Liver (tissue), 9 donors: ENCODE data around the gene MYH11. TPM values are rescaled to one million over a fixed set of nuclear protein-coding genes. Genes with fewer than 3 reads are reported as not detected.

ENCODE experiments used
- DNase-seq: peaks from one replicate; pipeline ENCODE4 v3.0.0-alpha.2; 2017; ENCODE audit warnings: low spot score
- H3K27ac ChIP-seq, 2 donors: one replicate each; pipeline ENCODE4 v1.7.0; 2013; ENCODE audit warnings: inconsistent platforms in 2 of 2, low read length in 2 of 2, control low read depth in 1 of 2, low read depth in 1 of 2, mild to moderate bottlenecking in 1 of 2
- H3K27me3 ChIP-seq, 4 donors: one replicate each; pipeline versions ENCODE4 v1.6.1 to v1.7.0; 2013; ENCODE audit warnings: low read length in 3 of 4, inconsistent platforms in 1 of 4, mild to moderate bottlenecking in 1 of 4, moderate library complexity in 1 of 4; ENCODE audit not compliant: control insufficient read depth in 4 of 4, insufficient read depth in 4 of 4
- H3K36me3 ChIP-seq, 4 donors: one replicate each; pipeline versions ENCODE4 v1.6.1 to v1.7.0; 2013; ENCODE audit warnings: low read length in 3 of 4, mild to moderate bottlenecking in 3 of 4, low read depth in 1 of 4, moderate library complexity in 1 of 4; ENCODE audit not compliant: control insufficient read depth in 4 of 4, insufficient read depth in 3 of 4
- H3K4me1 ChIP-seq, 4 donors: one replicate each; pipeline versions ENCODE4 v1.6.1 to v1.7.0; 2013; ENCODE audit warnings: low read length in 3 of 4, mild to moderate bottlenecking in 3 of 4, moderate library complexity in 1 of 4; ENCODE audit not compliant: control insufficient read depth in 4 of 4, insufficient read depth in 4 of 4
- H3K4me3 ChIP-seq, 3 donors: one replicate each; pipeline versions ENCODE4 v1.6.1 to v1.7.0; 2013; ENCODE audit warnings: low read length in 3 of 3, control low read depth in 1 of 3, low read depth in 1 of 3, mild to moderate bottlenecking in 1 of 3
- H3K9ac ChIP-seq, 2 donors: one replicate each; pipeline ENCODE4 v1.7.0; 2013; ENCODE audit warnings: low read length in 2 of 2, mild to moderate bottlenecking in 2 of 2, moderate library complexity in 2 of 2, control low read depth in 1 of 2, low read depth in 1 of 2
- H3K9me3 ChIP-seq, 4 donors: one replicate each; pipeline versions ENCODE4 v1.6.1 to v1.7.0; 2013; ENCODE audit warnings: low read length in 3 of 4; ENCODE audit not compliant: control insufficient read depth in 4 of 4
- CTCF ChIP-seq: fragments of 150-350 bp; IDR thresholded peaks from 2 replicates; pipeline ENCODE4 v1.5.1; 2017; ENCODE audit warnings: improper control_type of control experiment, low read depth, low read length; ENCODE audit not compliant: missing input control
- EGR1 ChIP-seq, 2 donors: IDR thresholded peaks; 2 replicates each; pipeline ENCODE4 v1.6.1; 2016 to 2018; ENCODE audit warnings: antibody characterized with exemption in 2 of 2, low read depth in 2 of 2
- FOXA1 ChIP-seq: IDR thresholded peaks from 2 replicates; pipeline ENCODE4 v1.6.1; 2016; ENCODE audit warnings: antibody characterized with exemption
- GABPA ChIP-seq, 2 donors: IDR thresholded peaks in 1 of 2; conservative IDR thresholded peaks in 1 of 2; 2 replicates each; pipeline ENCODE4 v1.6.1; 2016; ENCODE audit warnings: antibody characterized with exemption in 2 of 2, mild to moderate bottlenecking in 1 of 2, moderate library complexity in 1 of 2
- HNF4G ChIP-seq: IDR thresholded peaks from 2 replicates; pipeline ENCODE4 v1.6.1; 2016; ENCODE audit warnings: antibody characterized with exemption
- MAX ChIP-seq: IDR thresholded peaks from 2 replicates; pipeline ENCODE4 v1.6.1; 2016; ENCODE audit warnings: antibody characterized with exemption
- NR2F2 ChIP-seq: IDR thresholded peaks from 2 replicates; pipeline ENCODE4 v1.6.1; 2016; ENCODE audit warnings: antibody characterized with exemption
- RAD21 ChIP-seq, 2 donors: IDR thresholded peaks; 2 replicates each; pipeline ENCODE4 v1.6.1; 2016; ENCODE audit warnings: antibody characterized with exemption in 2 of 2, mild to moderate bottlenecking in 2 of 2
- REST ChIP-seq: IDR thresholded peaks from 2 replicates; pipeline ENCODE4 v1.6.1; 2016; ENCODE audit warnings: antibody characterized with exemption, mild to moderate bottlenecking
- RXRA ChIP-seq, 2 donors: IDR thresholded peaks; 2 replicates each; pipeline ENCODE4 v1.6.1; 2017 to 2018; ENCODE audit warnings: antibody characterized with exemption in 2 of 2, mild to moderate bottlenecking in 1 of 2
- TAF1 ChIP-seq: conservative IDR thresholded peaks from 2 replicates; pipeline ENCODE4 v1.6.1; 2016; ENCODE audit warnings: antibody characterized with exemption, mild to moderate bottlenecking
- ZBTB33 ChIP-seq: IDR thresholded peaks from 2 replicates; pipeline ENCODE4 v1.6.1; 2016; ENCODE audit warnings: antibody characterized with exemption
- WGBS: extraction: QIAGEN DNeasy Blood & Tissue Kit; methylation state at CpG from one replicate; pipeline ENCODE4 v1.1.7; 2013; 5-methylcytosine and 5-hydroxymethylcytosine counted together
- polyA plus RNA-seq, 2 donors: library from polyadenylated mRNA; stranded (reverse) in 1 of 2; unstranded in 1 of 2; fragments of 200-250 nt in 1 of 2; fragments of >200 nt in 1 of 2; fragmentation: Nextera tagmentation in 1 of 2; extraction: Ambion mirVana in 1 of 2; gene quantifications; one replicate each; pipeline versions ENCODE4 v1.2.1 to v1.2.3, GENCODE V29; 2013 to 2015
- total RNA-seq, 2 donors: library from RNA; depleted of rRNA; stranded (reverse); fragments of >200 nt; gene quantifications; one replicate each; pipeline ENCODE4 v1.2.3, GENCODE V29; 2014
- donor health status: healthy.
- donor health status: healthy.
- donor health status: healthy.
- donor health status: healthy.
- donor health status: healthy.

MYH11 gene
- total and polyA plus RNA-seq, 4 donors: 0.51 to 33.7 (median 4.0) TPM

- H3K36me3 ChIP-seq: peaks cover 0 to 6% (median under 1%) of the 10 kb centered on the region in 4 donors
Observed at GRCh38 chr16:15705064-15705565, 151.7 kb downstream of the MYH11 start.

GRCh38 chr16:15704545-15704987, 152.3 kb downstream of the MYH11 start:
- Histone ChIP-seq H3K9ac (no peak overlapping the region), H3K36me3 (peaks cover 0 to 10% (median 4%) of the 10 kb centered on the region in 4 donors), H3K4me1 (no peaks in the 10 kb centered on the region), H3K9me3 (no peaks in the 10 kb centered on the region), H3K27me3 (no peaks in the 10 kb centered on the region), H3K27ac (no peak overlapping the region), H3K4me3 (no peak overlapping the region)
- 52% methylated on average over 8 of the region's 8 CpGs for WGBS
- no peak for TF ChIP-seq HNF4G
- no peak for TF ChIP-seq RXRA (IDR thresholded peaks at IDR 0.05)
- TF ChIP-seq EGR1 (IDR thresholded peaks at IDR 0.05; ENCODE audit: low read depth in 2 of 2): no peak
- no peak for TF ChIP-seq GABPA (IDR thresholded peaks at IDR 0.05 in 1 of 2, conservative IDR thresholded peaks at IDR 0.05 in 1 of 2)
- peak; percentile 82 to 87 for TF ChIP-seq RAD21 (IDR thresholded peaks at IDR 0.05)
- no peak for TF ChIP-seq NR2F2
- TF ChIP-seq CTCF: peak; percentile 75
- TF ChIP-seq ZBTB33: no peak
- peak; percentile 86 for DNase-seq

More at GRCh38 chr16:15705064-15705565, 151.7 kb downstream of the MYH11 start:
- no peak for DNase-seq
- no peaks in the 10 kb centered on the region for H3K27me3 ChIP-seq
- no peaks in the 10 kb centered on the region for H3K4me1 ChIP-seq
- H3K27ac ChIP-seq: no peak overlapping the region
- WGBS: 88% methylated on average over 8 of the region's 8 CpGs
- no peak overlapping the region for H3K9ac ChIP-seq
- no peak overlapping the region for H3K4me3 ChIP-seq
- TF ChIP-seq TAF1 (no peak), RAD21 (IDR thresholded peaks at IDR 0.05) (no peak), FOXA1 (no peak), EGR1 (IDR thresholded peaks at IDR 0.05; ENCODE audit: low read depth in 2 of 2) (no peak), MAX (no peak), REST (no peak)
- H3K9me3 ChIP-seq: no peaks in the 10 kb centered on the region
